Right ventricle myocardium superior (tissue), 1 donor: Measurements from ENCODE around the gene CRLF1. TPM values are rescaled to one million over a fixed set of nuclear protein-coding genes. Genes with fewer than 3 reads are reported as not detected.
A peak's percentile ranks its signal among the peaks of the same experiment; 100 is the strongest.
"Not testable (repeated sequence)": the region's sequence is repeated elsewhere in the genome, so short reads cannot be mapped to it uniquely, and the experiment has no call there.

Experiments
- ATAC-seq: fragments of 200-7000 bp; cut with Tn5 transposase; one replicate; pipeline ENCODE4 v1.9.1; 2020; ENCODE audit warnings: mild to moderate bottlenecking; ENCODE audit not compliant: poor library complexity
- DNase-seq: peaks from one replicate; pipeline ENCODE4 v3.0.0-alpha.2; 2020
- intact Hi-C: fragments of 100-400 bp; cut with DNase I; formaldehyde crosslinking; loops from one replicate; pipeline ENCODE4 v1.11.2; 2022
- total RNA-seq: library from RNA; stranded (reverse); fragmentation: NEBNext Ultra II Directional; extraction: Animal tissue kit (Norgen Biotek cat#: 25700); gene quantifications from one replicate; pipeline ENCODE4 v1.2.1, GENCODE V29; 2021
- donor health status: DM: no; HTN: yes; CAD: no; lungs with severe emphysema.

CRLF1 gene
- total RNA-seq, 1 donor from 2014 or later: 20.6 TPM

- ATAC-seq (no peak), DNase-seq (no peak)
- intact Hi-C loops: loop anchor here (5.0 kb wide), 1 partner anchor 249 kb away; no protein-coding TSS in a partner anchor
Measured at GRCh38 chr19:18597809-18598660, 8.6 kb downstream of the CRLF1 start.

GRCh38 chr19:18596752-18597157 is 9.8 kb downstream of the CRLF1 start:
- peak; percentile 45 for ATAC-seq
- intact Hi-C loops: loop anchor here (5.0 kb wide), 1 partner anchor 251 kb away; no protein-coding TSS in a partner anchor
- DNase-seq: peak; percentile 66

- ATAC-seq: no peak
- intact Hi-C loops: loop anchor here (5.0 kb wide), 1 partner anchor 252 kb away; no protein-coding TSS in a partner anchor
- no peak for DNase-seq
Measured at GRCh38 chr19:18595475-18595874, 11.1 kb downstream of the CRLF1 start.

- ATAC-seq (peak; percentile 32), DNase-seq (no peak)
- intact Hi-C loops: loop anchor here (5.0 kb wide), 1 partner anchor 252 kb away; no protein-coding TSS in a partner anchor
Measured at GRCh38 chr19:18594824-18595373, 11.7 kb downstream of the CRLF1 start.

GRCh38 chr19:18594096-18594823 is 12.3 kb downstream of the CRLF1 start:
- intact Hi-C loops: no loop called here
- peak; percentile 75 for ATAC-seq
- peak; percentile 82 for DNase-seq

GRCh38 chr19:18593367-18594095 is 13.1 kb downstream of the CRLF1 start:
- DNase-seq (no peak), ATAC-seq (no peak)
- intact Hi-C loops: no loop called here

GRCh38 chr19:18592732-18593131 is 13.9 kb downstream of the CRLF1 start:
- ATAC-seq, intact Hi-C loops, DNase-seq: not testable (repeated sequence)

- ATAC-seq: no peak
- no peak for DNase-seq
- intact Hi-C loops: no loop called here
Measured at GRCh38 chr19:18591735-18592385, 14.7 kb downstream of the CRLF1 start.

GRCh38 chr19:18590273-18591272 is 16.0 kb downstream of the CRLF1 start:
- ATAC-seq (no peak), DNase-seq (peak; percentile 64)
- intact Hi-C loops: no loop called here

GRCh38 chr19:18589380-18590272 is 17.0 kb downstream of the CRLF1 start:
- ATAC-seq (peak; percentile 76), DNase-seq (peak; percentile 79)
- intact Hi-C loops: no loop called here

GRCh38 chr19:18588611-18589379 is 17.8 kb downstream of the CRLF1 start, which contains the start of gene REX1BD:
REX1BD (plus strand) TSS chr19:18588798; CDS start chr19:18588802, 4 bp downstream.
- intact Hi-C loops: no loop called here
- peak; percentile 94 for DNase-seq
- ATAC-seq: peak; percentile 92

GRCh38 chr19:18587962-18588610 is 18.5 kb downstream of the CRLF1 start:
- intact Hi-C loops: no loop called here
- DNase-seq (no peak), ATAC-seq (no peak)

GRCh38 chr19:18587561-18587960 is 19.0 kb downstream of the CRLF1 start:
- no peak for ATAC-seq

GRCh38 chr19:18586306-18586705 is 20.3 kb downstream of the CRLF1 start:
- no peak for ATAC-seq
- intact Hi-C loops: no loop called here
- DNase-seq: no peak

More at GRCh38 chr19:18587561-18587960, 19.0 kb downstream of the CRLF1 start:
- no peak for DNase-seq
- intact Hi-C loops: no loop called here

- intact Hi-C loops: no loop called here
- ATAC-seq: no peak
- no peak for DNase-seq
Measured at GRCh38 chr19:18580311-18580710, 26.3 kb downstream of the CRLF1 start.
